ENCODE results near the gene RPH3AL. TPM values are rescaled to one million over a fixed set of nuclear protein-coding genes. Genes with fewer than 3 reads are reported as not detected.
A peak's percentile ranks its signal among the peaks of the same experiment; 100 is the strongest.

RPH3AL gene
- total and polyA plus RNA-seq, 10 donors = 4.8 to 182 (median 49.1) TPM

DNA sequence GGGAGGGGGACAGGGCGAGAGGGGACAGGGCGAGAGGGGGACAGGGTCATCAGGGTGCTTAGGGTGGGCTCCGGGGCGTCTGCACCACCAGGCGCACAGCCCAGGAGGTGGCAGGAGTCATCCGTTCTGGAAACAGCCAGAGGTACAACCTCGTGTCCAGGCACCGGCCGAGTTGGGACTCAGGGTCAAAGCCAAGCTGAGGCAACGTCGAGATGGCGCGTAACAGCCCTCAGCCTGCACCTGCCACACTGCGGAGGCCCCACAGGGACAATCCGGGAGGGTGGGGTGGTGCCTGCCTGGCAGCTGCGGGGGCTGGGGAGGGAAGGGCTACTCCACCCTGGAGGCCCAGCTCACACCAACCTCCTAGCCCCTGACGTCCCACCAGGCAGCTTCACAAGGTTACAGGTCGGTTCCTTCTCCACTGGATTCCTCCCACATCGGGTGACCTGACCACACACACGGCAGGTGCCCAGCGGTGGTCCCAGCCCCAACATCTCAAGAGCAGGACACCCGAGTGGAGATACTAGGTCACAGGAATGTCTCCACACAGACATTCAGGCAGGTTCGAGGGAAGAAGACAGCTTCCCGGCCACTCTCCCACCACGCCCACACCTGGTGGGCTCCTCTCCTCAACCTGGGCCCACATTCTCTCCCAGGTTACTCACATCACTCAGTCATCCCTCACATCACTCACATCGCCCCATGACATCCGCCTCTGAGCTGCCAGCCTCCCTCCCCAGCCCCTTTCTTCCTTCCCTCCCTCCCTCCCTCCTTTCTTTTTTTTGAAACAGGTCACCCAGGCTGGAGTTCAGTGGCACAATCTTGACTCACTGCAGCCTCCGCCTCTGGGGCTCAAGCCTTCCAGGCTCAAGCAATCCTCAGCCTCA, 47.3 kb downstream of the RPH3AL start:
- Histone ChIP-seq H3K4me1 (peaks cover 0 to 55% (median 24%) of the 10 kb centered on the region in 6 donors), H3K9me3 (no peaks in the 10 kb centered on the region), H3K27ac (peak overlapping the region in 1 of 8 donors; percentile 40), H3K4me3 (no peak overlapping the region), H3K36me3 (peaks cover 0 to 16% (median 0%) of the 10 kb centered on the region in 6 donors), H3K27me3 (replicated peaks in 1 of 7) (peaks cover 0 to 5% (median 0%) of the 10 kb centered on the region in 7 donors)
- WGBS, 5 donors = 71 to 92% (median 82%) methylated on average over 23 to 28 of the region's 28 CpGs
- intact Hi-C loops (cut with DNase I; ENCODE audit: low total_unique reads) = no loop called here
- TF ChIP-seq POLR2A (IDR thresholded peaks at IDR 0.05) (no peak), CTCF (IDR thresholded peaks at IDR 0.05 in 8 of 11, conservative IDR thresholded peaks at IDR 0.05 in 3 of 11) (no peak), POLR2AphosphoS5 (IDR thresholded peaks at IDR 0.05) (peak in 1 of 3 donors; percentile 16)
- DNase-seq = peak; percentile 62

DNA sequence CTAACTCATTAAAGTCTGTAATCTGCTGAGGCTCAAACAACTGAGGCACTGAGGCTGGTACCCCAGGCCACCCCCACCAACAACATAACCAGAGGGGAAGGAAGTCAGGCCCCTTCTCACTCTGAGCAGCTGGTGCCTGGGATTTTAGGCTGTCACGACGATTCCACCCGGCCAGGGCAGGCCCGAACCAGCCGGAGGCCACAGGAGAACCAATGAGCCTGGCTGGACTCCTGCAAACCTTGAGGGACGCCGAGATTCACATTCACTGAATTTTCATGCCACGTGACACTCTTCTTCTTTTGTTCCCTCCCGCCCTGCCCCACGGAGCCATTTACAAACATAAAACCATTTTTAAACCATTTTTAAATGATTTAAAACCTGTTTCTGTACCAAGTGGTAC, 48.1 kb downstream of the RPH3AL start:
- peaks cover 0 to 50% (median 24%) of the 10 kb centered on the region in 6 donors for H3K4me1 ChIP-seq
- H3K4me3 ChIP-seq = no peak overlapping the region
- DNase-seq = no peak
- H3K9me3 ChIP-seq = no peaks in the 10 kb centered on the region
- peak overlapping the region in 2 of 8 donors; percentile 7 to 24 for H3K27ac ChIP-seq
- H3K36me3 ChIP-seq = peaks cover 0 to 18% (median 0%) of the 10 kb centered on the region in 6 donors
- intact Hi-C loops (cut with DNase I; ENCODE audit: low total_unique reads) = no loop called here
- WGBS, 5 donors = 42 to 54% (median 47%) methylated on average over 10 of the region's 10 CpGs
- TF ChIP-seq POLR2A (IDR thresholded peaks at IDR 0.05) (no peak), POLR2AphosphoS5 (IDR thresholded peaks at IDR 0.05) (no peak), CTCF (IDR thresholded peaks at IDR 0.05 in 8 of 11, conservative IDR thresholded peaks at IDR 0.05 in 3 of 11) (no peak)
- peaks cover 0 to 5% (median 0%) of the 10 kb centered on the region in 7 donors for H3K27me3 ChIP-seq (replicated peaks in 1 of 7)

DNA sequence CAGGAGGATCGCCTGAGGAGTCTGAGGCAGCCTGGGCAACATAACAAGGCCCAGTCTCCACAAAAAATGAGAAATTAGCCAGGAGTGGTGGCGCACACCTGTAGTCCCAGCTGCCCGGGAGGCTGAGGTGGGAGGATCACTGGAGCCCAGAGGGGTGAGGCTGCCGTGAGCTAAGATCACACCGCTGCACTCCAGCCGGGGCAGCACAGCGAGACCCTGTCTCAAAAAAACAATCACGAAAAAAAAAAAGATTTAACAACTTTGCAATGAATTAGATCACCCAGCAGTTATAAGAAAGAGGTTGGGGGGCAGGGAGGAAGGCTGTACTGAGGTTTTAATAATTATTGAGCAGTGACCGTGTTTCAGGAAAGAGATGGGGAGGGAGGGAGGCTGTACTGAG, 49.4 kb downstream of the RPH3AL start:
- WGBS, 5 donors = 83 to 91% (median 87%) methylated on average over 9 of the region's 9 CpGs

More for the DNA sequence above, 49.4 kb downstream of the RPH3AL start:
- peaks cover 0 to 5% (median 0%) of the 10 kb centered on the region in 7 donors for H3K27me3 ChIP-seq (replicated peaks in 1 of 7)
- H3K4me1 ChIP-seq = peaks cover 0 to 37% (median 16%) of the 10 kb centered on the region in 6 donors
- intact Hi-C loops (cut with DNase I; ENCODE audit: low total_unique reads) = no loop called here
- DNase-seq = no peak
- TF ChIP-seq POLR2AphosphoS5 (IDR thresholded peaks at IDR 0.05) = no peak
- TF ChIP-seq CTCF (IDR thresholded peaks at IDR 0.05 in 8 of 11, conservative IDR thresholded peaks at IDR 0.05 in 3 of 11) = no peak
- no peak for TF ChIP-seq POLR2A (IDR thresholded peaks at IDR 0.05)
- peak overlapping the region in 4 of 8 donors; percentile 62 to 79 (median 72) for H3K27ac ChIP-seq
- peaks cover 0 to 20% (median 0%) of the 10 kb centered on the region in 6 donors for H3K36me3 ChIP-seq
- no peak overlapping the region for H3K4me3 ChIP-seq
- H3K9me3 ChIP-seq = no peaks in the 10 kb centered on the region
